ENCODE results near the gene PRKCZ.

- TF ChIP-seq CTCF (IDR thresholded peaks at IDR 0.05) (no peak), POLR2A (IDR thresholded peaks at IDR 0.05) (no peak)
Observed at GRCh38 chr1:2190491-2190976, 140.3 kb downstream of the PRKCZ start.

Data from heart left ventricle (tissue), 13 donors.